ENCODE results near the gene TMEFF2.

TMEFF2 gene

DNA sequence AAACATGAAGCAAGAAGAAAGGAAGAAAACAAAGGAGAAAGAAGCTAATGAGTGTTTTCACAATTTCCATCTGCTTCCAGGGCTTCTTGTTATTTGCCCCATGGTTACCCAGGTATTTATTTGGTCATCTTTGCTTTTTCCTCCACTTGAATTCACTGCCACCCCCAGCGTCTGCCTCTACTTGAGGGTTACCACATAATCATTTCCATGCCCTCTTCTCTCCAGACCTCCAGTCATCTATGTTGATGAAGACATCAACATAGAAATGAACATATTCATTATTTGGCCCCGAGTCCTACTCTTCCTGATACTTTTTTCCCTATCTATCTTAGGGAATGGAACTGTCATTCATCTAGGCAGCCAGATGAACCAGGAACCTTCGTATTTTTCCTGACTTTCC lies 214.2 kb downstream of the TMEFF2 start:
- FAIRE-seq (no peak), DNase-seq (ENCODE audit: insufficient read length, low spot score) (no peak)
- TF ChIP-seq PAX5 (IDR thresholded peaks at IDR 0.05; ENCODE audit: insufficient read depth, low read length, severe bottlenecking) (no peak), POLR2A (IDR thresholded peaks at IDR 0.05; ENCODE audit: low read depth, low read length) (no peak), SPI1 (IDR thresholded peaks at IDR 0.05; ENCODE audit: low read depth, low read length) (no peak), TAF1 (IDR thresholded peaks at IDR 0.05; ENCODE audit: low read depth, low read length) (no peak), POU2F2 (IDR thresholded peaks at IDR 0.05; ENCODE audit: low read depth, low read length) (no peak), POLR2AphosphoS5 (IDR thresholded peaks at IDR 0.05; ENCODE audit: low read depth, low read length) (no peak)

DNA sequence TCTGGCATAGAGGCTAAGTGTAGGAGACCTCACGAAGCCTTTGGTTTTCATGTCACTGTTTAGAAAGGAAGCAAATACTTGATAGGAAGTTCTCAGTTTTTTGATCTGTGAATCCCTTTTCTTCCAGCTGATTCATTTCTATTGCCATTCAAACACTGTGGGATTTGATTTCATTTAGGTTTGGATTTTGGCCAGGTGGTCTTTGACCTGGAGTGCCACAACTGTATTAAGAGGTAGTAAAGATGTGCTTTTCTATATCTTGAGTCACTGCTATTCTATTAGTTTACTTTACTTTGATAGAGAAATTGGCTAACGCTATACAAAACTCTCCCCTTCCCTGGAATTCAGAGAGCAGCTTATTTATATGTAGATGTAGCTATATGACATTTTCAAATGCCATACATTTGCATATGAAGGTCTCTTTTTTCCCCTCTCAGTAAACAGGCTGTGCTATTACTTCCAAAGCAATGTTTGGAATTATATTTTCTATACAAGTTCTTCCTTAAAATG lies 215.5 kb downstream of the TMEFF2 start:
- DNase-seq (ENCODE audit: insufficient read length, low spot score) (no peak), FAIRE-seq (no peak)
- TF ChIP-seq POLR2AphosphoS5 (IDR thresholded peaks at IDR 0.05; ENCODE audit: low read depth, low read length) (no peak), PAX5 (IDR thresholded peaks at IDR 0.05; ENCODE audit: insufficient read depth, low read length, severe bottlenecking) (no peak), POLR2A (IDR thresholded peaks at IDR 0.05; ENCODE audit: low read depth, low read length) (no peak), TAF1 (IDR thresholded peaks at IDR 0.05; ENCODE audit: low read depth, low read length) (no peak), POU2F2 (IDR thresholded peaks at IDR 0.05; ENCODE audit: low read depth, low read length) (no peak), SPI1 (IDR thresholded peaks at IDR 0.05; ENCODE audit: low read depth, low read length) (no peak)

DNA sequence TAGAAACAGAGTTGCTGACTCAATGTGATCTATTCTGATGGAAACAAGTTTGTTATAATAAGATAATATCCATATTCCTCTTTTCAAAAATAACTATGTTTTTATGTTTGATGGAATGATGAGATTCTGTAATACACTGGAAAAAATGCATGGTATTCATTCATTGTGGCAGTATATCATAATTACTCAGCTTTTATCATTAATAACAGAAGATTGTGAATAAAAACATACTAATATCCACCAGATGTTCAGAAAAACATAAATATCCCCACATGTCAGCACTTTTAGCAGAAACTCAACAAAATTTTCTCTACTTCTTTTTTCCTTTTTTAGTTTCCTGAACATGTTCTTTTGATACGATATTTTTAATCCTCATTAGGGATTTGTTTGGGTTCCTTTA lies 217.0 kb downstream of the TMEFF2 start:
- FAIRE-seq (no peak), DNase-seq (ENCODE audit: insufficient read length, low spot score) (no peak)
- TF ChIP-seq PAX5 (IDR thresholded peaks at IDR 0.05; ENCODE audit: insufficient read depth, low read length, severe bottlenecking), result no peak
- no peak for TF ChIP-seq POU2F2 (IDR thresholded peaks at IDR 0.05; ENCODE audit: low read depth, low read length)
- no peak for TF ChIP-seq SPI1 (IDR thresholded peaks at IDR 0.05; ENCODE audit: low read depth, low read length)
- TF ChIP-seq TAF1 (IDR thresholded peaks at IDR 0.05; ENCODE audit: low read depth, low read length), result no peak
- no peak for TF ChIP-seq POLR2A (IDR thresholded peaks at IDR 0.05; ENCODE audit: low read depth, low read length)
- no peak for TF ChIP-seq POLR2AphosphoS5 (IDR thresholded peaks at IDR 0.05; ENCODE audit: low read depth, low read length)

DNA sequence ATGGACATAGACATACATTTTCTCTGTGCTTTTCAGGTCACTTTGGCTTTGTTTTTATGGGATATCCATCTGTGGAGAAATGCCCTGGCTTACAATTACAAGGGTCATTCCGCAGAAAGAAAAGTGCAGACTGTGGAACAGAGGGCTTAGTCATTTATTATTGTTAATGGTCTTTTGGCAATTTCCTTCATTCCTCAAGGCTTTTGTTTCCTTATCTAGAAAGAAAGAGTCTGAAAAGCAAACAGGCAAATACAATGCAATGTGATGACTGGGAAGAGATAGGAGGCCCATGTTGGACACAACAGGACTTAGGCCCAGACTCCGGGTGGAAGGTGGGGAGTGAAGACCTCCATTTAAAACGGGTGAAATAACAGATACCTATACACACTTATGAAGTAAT lies 218.3 kb downstream of the TMEFF2 start:
- TF ChIP-seq PAX5 (IDR thresholded peaks at IDR 0.05; ENCODE audit: insufficient read depth, low read length, severe bottlenecking), result no peak
- no peak for TF ChIP-seq TAF1 (IDR thresholded peaks at IDR 0.05; ENCODE audit: low read depth, low read length)
- TF ChIP-seq SPI1 (IDR thresholded peaks at IDR 0.05; ENCODE audit: low read depth, low read length), result no peak
- no peak for TF ChIP-seq POLR2AphosphoS5 (IDR thresholded peaks at IDR 0.05; ENCODE audit: low read depth, low read length)
- TF ChIP-seq POLR2A (IDR thresholded peaks at IDR 0.05; ENCODE audit: low read depth, low read length), result no peak
- TF ChIP-seq POU2F2 (IDR thresholded peaks at IDR 0.05; ENCODE audit: low read depth, low read length), result no peak
- no peak for DNase-seq (ENCODE audit: insufficient read length, low spot score)
- FAIRE-seq, result no peak

DNA sequence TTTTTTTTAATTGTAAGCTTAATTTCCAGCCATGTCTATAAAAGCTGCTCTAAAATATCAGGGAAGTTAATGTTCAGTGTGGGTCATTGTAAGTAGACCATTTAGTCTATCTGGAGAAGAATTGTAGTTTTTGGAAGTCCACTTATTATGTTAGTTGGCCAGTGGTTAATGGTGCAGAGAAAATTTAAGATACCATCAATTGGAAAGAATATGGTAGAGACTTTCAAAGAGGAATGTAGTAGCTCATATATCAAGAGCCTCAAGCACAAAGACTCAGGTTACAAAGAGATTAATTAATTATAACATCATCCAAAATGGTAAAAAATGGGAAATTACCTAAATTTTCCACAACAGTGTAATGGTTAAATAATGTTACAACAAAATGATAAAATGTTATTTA lies 220.1 kb downstream of the TMEFF2 start:
- FAIRE-seq, result no peak
- TF ChIP-seq POU2F2 (IDR thresholded peaks at IDR 0.05; ENCODE audit: low read depth, low read length) (no peak), POLR2AphosphoS5 (IDR thresholded peaks at IDR 0.05; ENCODE audit: low read depth, low read length) (no peak), POLR2A (IDR thresholded peaks at IDR 0.05; ENCODE audit: low read depth, low read length) (no peak), TAF1 (IDR thresholded peaks at IDR 0.05; ENCODE audit: low read depth, low read length) (no peak), SPI1 (IDR thresholded peaks at IDR 0.05; ENCODE audit: low read depth, low read length) (no peak), PAX5 (IDR thresholded peaks at IDR 0.05; ENCODE audit: insufficient read depth, low read length, severe bottlenecking) (no peak)
- DNase-seq (ENCODE audit: insufficient read length, low spot score), result no peak

DNA sequence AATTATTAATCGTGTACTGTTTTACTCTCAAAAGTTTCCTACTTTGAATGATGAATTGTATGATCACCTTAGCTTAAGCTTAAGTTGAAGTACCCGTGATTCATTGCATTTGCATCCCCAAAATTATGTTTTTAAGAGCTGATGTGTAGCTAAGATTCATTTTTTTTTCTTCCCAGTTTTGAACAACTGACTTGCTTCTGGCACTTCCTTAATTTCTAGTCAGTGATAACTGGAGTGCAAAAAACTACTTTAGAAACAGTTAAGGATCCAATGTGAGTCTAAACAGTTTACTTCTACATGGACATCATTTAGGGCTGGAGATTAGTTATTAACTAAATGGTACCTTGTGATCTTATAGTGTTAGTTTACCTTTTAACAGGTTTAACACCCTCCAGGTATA lies 223.9 kb downstream of the TMEFF2 start:
- FAIRE-seq (no peak), DNase-seq (ENCODE audit: insufficient read length, low spot score) (no peak)
- TF ChIP-seq POLR2AphosphoS5 (IDR thresholded peaks at IDR 0.05; ENCODE audit: low read depth, low read length) (no peak), POLR2A (IDR thresholded peaks at IDR 0.05; ENCODE audit: low read depth, low read length) (no peak), PAX5 (IDR thresholded peaks at IDR 0.05; ENCODE audit: insufficient read depth, low read length, severe bottlenecking) (no peak), TAF1 (IDR thresholded peaks at IDR 0.05; ENCODE audit: low read depth, low read length) (no peak), POU2F2 (IDR thresholded peaks at IDR 0.05; ENCODE audit: low read depth, low read length) (no peak), SPI1 (IDR thresholded peaks at IDR 0.05; ENCODE audit: low read depth, low read length) (no peak)

DNA sequence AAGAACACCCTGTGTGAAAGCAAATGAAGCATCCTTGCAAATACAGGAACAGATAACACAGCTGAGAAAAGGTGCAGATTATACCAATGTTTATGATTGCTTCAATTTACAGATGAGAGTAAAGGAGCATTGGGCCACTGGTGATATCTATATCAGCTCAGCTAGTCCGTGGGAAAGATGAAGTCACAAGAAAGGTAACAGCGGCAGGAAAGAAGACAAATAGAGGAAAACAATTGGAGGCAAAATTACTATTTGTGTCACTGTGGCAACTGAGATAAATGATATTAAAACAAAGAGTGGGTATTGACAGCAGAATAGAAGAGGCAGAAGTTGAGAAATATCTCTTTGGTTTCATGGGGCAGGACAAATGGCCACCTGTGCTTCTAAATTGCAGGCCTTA lies 226.6 kb downstream of the TMEFF2 start:
- FAIRE-seq, result no peak
- DNase-seq (ENCODE audit: insufficient read length, low spot score), result no peak
- TF ChIP-seq SPI1 (IDR thresholded peaks at IDR 0.05; ENCODE audit: low read depth, low read length) (no peak), POU2F2 (IDR thresholded peaks at IDR 0.05; ENCODE audit: low read depth, low read length) (no peak), TAF1 (IDR thresholded peaks at IDR 0.05; ENCODE audit: low read depth, low read length) (no peak), POLR2A (IDR thresholded peaks at IDR 0.05; ENCODE audit: low read depth, low read length) (no peak), PAX5 (IDR thresholded peaks at IDR 0.05; ENCODE audit: insufficient read depth, low read length, severe bottlenecking) (no peak), POLR2AphosphoS5 (IDR thresholded peaks at IDR 0.05; ENCODE audit: low read depth, low read length) (no peak)

DNA sequence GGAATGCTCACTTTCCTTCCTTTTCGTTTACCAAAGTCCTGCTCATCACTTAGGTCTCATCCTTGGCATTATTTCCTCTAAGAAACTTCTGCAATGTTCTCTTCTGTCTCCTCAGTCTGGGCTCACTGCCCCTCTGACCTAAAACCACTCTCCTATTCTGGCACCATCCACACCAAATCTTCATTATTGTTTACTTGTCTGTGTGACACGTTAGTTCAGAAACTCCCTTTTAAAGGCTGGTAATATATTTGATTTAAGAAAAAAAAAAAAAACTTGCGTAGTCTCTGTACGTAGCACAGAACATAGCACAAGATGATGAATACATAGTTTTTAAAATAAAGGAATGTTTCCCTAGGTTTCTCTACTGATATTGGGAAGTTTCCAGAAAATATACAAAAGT lies 229.0 kb downstream of the TMEFF2 start:
- TF ChIP-seq PAX5 (IDR thresholded peaks at IDR 0.05; ENCODE audit: insufficient read depth, low read length, severe bottlenecking), result no peak
- TF ChIP-seq POLR2A (IDR thresholded peaks at IDR 0.05; ENCODE audit: low read depth, low read length), result no peak
- TF ChIP-seq POU2F2 (IDR thresholded peaks at IDR 0.05; ENCODE audit: low read depth, low read length), result no peak
- no peak for TF ChIP-seq TAF1 (IDR thresholded peaks at IDR 0.05; ENCODE audit: low read depth, low read length)
- TF ChIP-seq POLR2AphosphoS5 (IDR thresholded peaks at IDR 0.05; ENCODE audit: low read depth, low read length), result no peak
- TF ChIP-seq SPI1 (IDR thresholded peaks at IDR 0.05; ENCODE audit: low read depth, low read length), result no peak
- no peak for FAIRE-seq

DNA sequence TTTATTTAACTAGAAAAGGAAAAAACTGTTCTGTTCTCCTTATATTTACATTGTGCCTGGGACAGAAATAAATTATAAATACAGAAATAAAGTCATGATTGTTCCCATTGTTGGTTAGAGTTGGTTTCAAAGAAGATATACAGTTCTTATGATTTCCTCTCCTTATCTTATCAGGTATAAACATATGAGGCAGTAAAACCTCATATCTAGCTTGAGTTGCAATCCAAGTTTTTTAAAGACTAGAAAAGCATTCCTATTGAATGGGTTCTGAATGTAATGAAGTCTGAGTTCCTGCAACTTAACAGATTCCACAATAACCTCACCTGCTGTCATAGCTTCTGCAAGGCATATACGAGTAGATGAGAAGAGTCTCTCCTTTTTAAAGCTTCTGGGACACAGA lies 233.2 kb downstream of the TMEFF2 start:
- FAIRE-seq (no peak), DNase-seq (ENCODE audit: insufficient read length, low spot score) (no peak)
- no peak for TF ChIP-seq POLR2A (IDR thresholded peaks at IDR 0.05; ENCODE audit: low read depth, low read length)
- no peak for TF ChIP-seq TAF1 (IDR thresholded peaks at IDR 0.05; ENCODE audit: low read depth, low read length)
- no peak for TF ChIP-seq POU2F2 (IDR thresholded peaks at IDR 0.05; ENCODE audit: low read depth, low read length)
- no peak for TF ChIP-seq PAX5 (IDR thresholded peaks at IDR 0.05; ENCODE audit: insufficient read depth, low read length, severe bottlenecking)
- no peak for TF ChIP-seq SPI1 (IDR thresholded peaks at IDR 0.05; ENCODE audit: low read depth, low read length)
- no peak for TF ChIP-seq POLR2AphosphoS5 (IDR thresholded peaks at IDR 0.05; ENCODE audit: low read depth, low read length)

More for the DNA sequence above, 229.0 kb downstream of the TMEFF2 start:
- no peak for DNase-seq (ENCODE audit: insufficient read length, low spot score)

DNA sequence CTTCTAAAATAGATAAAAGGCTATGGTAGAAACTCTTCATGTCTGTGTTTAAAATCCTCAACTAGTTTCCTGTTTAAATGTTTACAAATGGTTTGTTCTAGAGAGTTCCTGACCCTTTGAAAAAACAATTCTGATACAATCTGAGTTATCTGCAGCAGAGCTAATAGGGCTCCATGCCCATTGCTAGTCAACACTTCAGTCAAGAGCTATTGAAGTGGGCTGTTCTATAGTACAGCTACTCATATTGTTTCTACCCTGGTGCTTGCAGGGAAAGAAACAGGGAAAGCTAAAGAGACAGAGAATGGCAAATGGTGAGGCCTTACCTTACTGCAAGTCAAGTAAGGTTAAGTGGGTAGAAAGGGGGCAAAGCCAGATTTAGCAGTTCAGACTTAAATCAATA lies 235.5 kb downstream of the TMEFF2 start:
- TF ChIP-seq PAX5 (IDR thresholded peaks at IDR 0.05; ENCODE audit: insufficient read depth, low read length, severe bottlenecking), result no peak
- no peak for TF ChIP-seq POLR2A (IDR thresholded peaks at IDR 0.05; ENCODE audit: low read depth, low read length)
- no peak for TF ChIP-seq SPI1 (IDR thresholded peaks at IDR 0.05; ENCODE audit: low read depth, low read length)
- no peak for TF ChIP-seq POU2F2 (IDR thresholded peaks at IDR 0.05; ENCODE audit: low read depth, low read length)
- TF ChIP-seq POLR2AphosphoS5 (IDR thresholded peaks at IDR 0.05; ENCODE audit: low read depth, low read length), result no peak
- DNase-seq (ENCODE audit: insufficient read length, low spot score) (no peak), FAIRE-seq (no peak)

All from GM12891 (cell line).